K562 (cell line): Measurements from ENCODE around the gene CTDNEP1. TPM values are rescaled to one million over a fixed set of nuclear protein-coding genes. Genes with fewer than 3 reads are reported as not detected.

Experiments used
- ATAC-seq: fragments of 200-7000 bp; cut with Tn5 transposase; 3 replicates; pipeline ENCODE4 v1.9.1; 2020; ENCODE audit warnings: moderate library complexity
- BruUV-seq: library from RNA; stranded (reverse); fragments of 400-500 nt; replicated peaks from 2 replicates; lab custom pipeline; 2021; lab: Mats Ljungman, UMichigan
- CTCF ChIA-PET: fragments of 300-600 bp; formaldehyde crosslinking; extraction: SDS; loops from one replicate; lab custom pipeline; 2021; ENCODE audit warnings: low intra/inter-chr PET ratio; lab: Yijun Ruan, JAX
- POLR2A ChIA-PET: fragments of 300-600, 350-650 bp; sonication (Branson Sonifier 250); formaldehyde crosslinking; extraction: SDS; loops from one replicate; lab custom pipeline; 2021; ENCODE audit warnings: antibody characterized with exemption, inconsistent platforms; lab: Yijun Ruan, JAX
- DNase-seq, 4 experiments: peaks; one replicate each; pipeline versions ENCODE4 v3.0.0 to v3.0.0-alpha.2; 2011 to 2018; ENCODE audit warnings: low spot score in 3 of 4, mixed read lengths in 3 of 4; ENCODE audit errors: extremely low read depth in 1 of 4
- FAIRE-seq: peaks from 2 replicates; lab custom pipeline; 2011; peaks lifted over from hg19 to GRCh38; lab: Jason Lieb, UNC
- H2AFZ ChIP-seq: 2 replicates; pipeline ENCODE4 v1.6.0; 2011; ENCODE audit warnings: low read depth, low read length, control low read depth, inconsistent platforms
- H3K27ac ChIP-seq: fragments of 200-600 bp; 3 replicates; pipeline ENCODE4 v1.8.0; 2011; ENCODE audit warnings: low read depth, mild to moderate bottlenecking, control low read depth, inconsistent platforms, low read length, moderate library complexity, mixed read lengths; ENCODE audit errors: extremely low read depth
- H3K27me3 ChIP-seq, 2 experiments: fragments of 300-600 bp in 1 of 2; 2 replicates in 1 of 2; 3 replicates in 1 of 2; pipeline versions ENCODE4 v1.6.0 to v1.8.0; 2011; ENCODE audit warnings: inconsistent platforms in 2 of 2, low read length in 2 of 2, mild to moderate bottlenecking in 1 of 2, mixed read lengths in 1 of 2, moderate library complexity in 1 of 2; ENCODE audit not compliant: control insufficient read depth in 2 of 2, insufficient read depth in 2 of 2
- H3K36me3 ChIP-seq: fragments of 300-600 bp; 3 replicates; pipeline ENCODE4 v1.8.0; 2011; ENCODE audit warnings: mild to moderate bottlenecking, low read length, inconsistent platforms; ENCODE audit not compliant: control insufficient read depth, insufficient read depth
- H3K4me1 ChIP-seq, 2 experiments: fragments of 200-600 bp in 1 of 2; replicated peaks in 1 of 2; 2 replicates in 1 of 2; 3 replicates in 1 of 2; pipeline versions ENCODE4 v1.5.1 to v1.8.0; 2011; ENCODE audit warnings: inconsistent platforms in 2 of 2, low read length in 2 of 2, mild to moderate bottlenecking in 1 of 2, mixed read lengths in 1 of 2, moderate library complexity in 1 of 2; ENCODE audit not compliant: control insufficient read depth in 2 of 2, insufficient read depth in 2 of 2
- H3K4me2 ChIP-seq: 2 replicates; pipeline ENCODE4 v1.6.1; 2011; ENCODE audit warnings: low read length, control low read depth, inconsistent platforms, mixed read lengths; ENCODE audit not compliant: insufficient read depth
- H3K4me3 ChIP-seq: fragments of 200-600 bp; sonication (generic), shearing (Covaris generic); 2 replicates; pipeline ENCODE4 v1.5.1; 2016; ENCODE audit warnings: control low read depth, inconsistent platforms
- H3K79me2 ChIP-seq: fragments of 200-600 bp; 3 replicates; pipeline ENCODE4 v1.8.0; 2011; ENCODE audit warnings: low read length, inconsistent platforms; ENCODE audit not compliant: control insufficient read depth, insufficient read depth
- H3K9ac ChIP-seq, 2 experiments: 2 replicates each; pipeline versions ENCODE4 v1.6.0 to v1.6.1; 2011; ENCODE audit warnings: low read depth in 2 of 2, low read length in 2 of 2, control low read depth in 1 of 2, inconsistent platforms in 1 of 2, mild to moderate bottlenecking in 1 of 2, mixed read lengths in 1 of 2; ENCODE audit not compliant: insufficient read depth in 1 of 2
- H3K9me1 ChIP-seq: one replicate; pipeline ENCODE4 v1.6.0; 2011; ENCODE audit warnings: inconsistent platforms, mild to moderate bottlenecking, low read length, moderate library complexity; ENCODE audit not compliant: control insufficient read depth, insufficient read depth
- H3K9me3 ChIP-seq: replicated peaks from 2 replicates; pipeline ENCODE4 v1.5.1; 2011; ENCODE audit warnings: low read depth, low read length, inconsistent platforms; ENCODE audit not compliant: control insufficient read depth, insufficient read depth
- H4K20me1 ChIP-seq: replicated peaks from 2 replicates; pipeline ENCODE4 v1.6.1; 2011; ENCODE audit warnings: low read length, inconsistent platforms, mixed read lengths; ENCODE audit not compliant: control insufficient read depth, insufficient read depth
- HDAC8 ChIP-seq: fragments of 450-650 bp; IDR thresholded peaks from 2 replicates; pipeline ENCODE4 v1.6.1; 2016; ENCODE audit warnings: mild to moderate bottlenecking, missing genetic modification characterization, moderate library complexity, missing compliant biosample characterization
- WGBS: fragments of 100-300 bp; shearing (Covaris generic); methylation state at CpG from one replicate; pipeline ENCODE4 v1.1.6; 2016; ENCODE audit warnings: low coverage, mixed read lengths; ENCODE audit not compliant: insufficient coverage; ENCODE audit errors: missing lambda C conversion rate; 5-methylcytosine and 5-hydroxymethylcytosine counted together
- in situ Hi-C: fragments of 300-500 bp; cut with MboI; formaldehyde crosslinking; loops from 4 replicates; pipeline ENCODE4 v1.15.0; 2018; ENCODE audit warnings: inconsistent platforms, mixed read lengths
- intact Hi-C: fragments of 100-400 bp; cut with micrococcal nuclease; formaldehyde crosslinking; loops from 2 replicates; pipeline ENCODE4 v1.14.2; 2022
- polyA plus RNA-seq, 8 experiments: library from polyadenylated mRNA; depleted of rRNA in 4 of 8; stranded (reverse) in 5 of 8; unstranded in 3 of 8; fragments of >200 nt; fragmentation: Nextera tagmentation in 2 of 8; fragmentation: Illumina TruSeq in 1 of 8; extraction: Ambion mirVana in 2 of 8; extraction: Trizol in 1 of 8; gene quantifications; 2 replicates each; pipeline versions ENCODE4 v1.2.1 to v1.2.3, GENCODE V29; 2011 to 2014; ENCODE audit warnings: inconsistent platforms in 1 of 8, missing spikeins in 1 of 8
- total RNA-seq, 7 experiments: library from RNA; depleted of rRNA in 6 of 7; stranded (reverse); fragments of >200 nt in 6 of 7; fragmentation: Illumina TruSeq in 2 of 7; extraction: Trizol in 2 of 7; gene quantifications; 2 replicates each; pipeline versions ENCODE4 v1.2.1 to v1.2.3, GENCODE V29; 2011 to 2021; ENCODE audit warnings: low replicate concordance in 1 of 7
- TF ChIP-seq, protein P1 (sequence below): sonication (generic); formaldehyde crosslinking; IDR thresholded peaks from 2 replicates; pipeline ENCODE4 v1.5.0; 2020; ENCODE audit warnings: missing genetic modification reagents

Gene CTDNEP1
- total and polyA plus RNA-seq, 9 of the 15 experiments (the other 6 are each of a cell fraction or from before 2014, with no cell fraction given), result 10.7 to 150 (median 28.5) TPM

DNA sequence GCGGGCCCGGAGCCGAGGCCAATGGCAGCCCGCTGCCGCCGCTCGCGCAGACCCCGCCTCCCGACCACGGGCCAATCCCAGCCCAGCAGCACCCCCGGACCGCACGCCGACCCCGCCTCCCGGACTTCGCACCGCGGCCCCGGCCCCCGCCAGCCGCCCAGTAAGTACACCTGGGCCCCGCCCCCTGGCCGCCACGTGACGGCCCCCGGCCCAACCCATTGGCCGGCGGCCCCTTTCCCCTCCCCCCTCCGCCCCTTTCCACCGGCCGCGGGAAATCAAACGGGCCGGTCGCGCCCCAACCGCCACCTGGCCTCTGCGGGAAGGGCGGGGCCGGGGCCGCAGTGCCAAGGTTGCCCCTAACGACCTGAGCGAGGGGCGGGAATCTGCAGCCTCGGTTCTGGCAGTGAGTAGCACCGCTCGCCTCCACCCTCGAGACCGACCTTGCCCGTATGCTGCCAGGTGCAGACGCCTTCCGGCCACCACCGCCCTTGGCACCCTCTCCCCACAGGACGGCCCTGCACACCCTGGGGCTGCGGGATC lies 43.1 kb upstream of the CTDNEP1 start, which contains the start of gene YBX2:
YBX2 (minus strand) TSS at position 26 of the 540 bp plus-strand sequence. CDS start 139 bp downstream, outside the sequence.
- no peaks in the 10 kb centered on the region for H3K36me3 ChIP-seq
- ChIA-PET CTCF (interaction anchor here (2.5 kb wide), 1 partner anchor 14 kb away, joined by 19 read pairs; the partner anchor contains the start of gene SLC2A4), POLR2A (no interaction called here)
- intact Hi-C loops (loop anchor here (5.0 kb wide), 1 partner anchor 242 kb away; no protein-coding TSS in a partner anchor), in situ Hi-C loops (no loop called here)
- H3K9me1 ChIP-seq, result no peaks in the 10 kb centered on the region
- no peak for ATAC-seq
- no peaks in the 10 kb centered on the region for H3K27me3 ChIP-seq
- no peak within 1 kb of the TSS for H3K4me3 ChIP-seq
- peaks cover 17 to 47% of the 10 kb centered on the region in 2 experiments for H3K4me1 ChIP-seq
- H2AFZ ChIP-seq, result no peak within 1 kb of the TSS
- peak within 1 kb of the TSS in 1 of 2 experiments; percentile 74; a peak in 2 of 4 replicates for H3K9ac ChIP-seq
- H4K20me1 ChIP-seq, result no peaks in the 10 kb centered on the region
- BruUV-seq, result no TSS peak
- no peaks in the 10 kb centered on the region for H3K9me3 ChIP-seq
- WGBS, result no CpG with 5 or more reads among the region's 57 CpGs
- no peak within 1 kb of the TSS for H3K27ac ChIP-seq
- TF ChIP-seq HDAC8 (tag), result no peak
- TF ChIP-seq, protein P1, sequence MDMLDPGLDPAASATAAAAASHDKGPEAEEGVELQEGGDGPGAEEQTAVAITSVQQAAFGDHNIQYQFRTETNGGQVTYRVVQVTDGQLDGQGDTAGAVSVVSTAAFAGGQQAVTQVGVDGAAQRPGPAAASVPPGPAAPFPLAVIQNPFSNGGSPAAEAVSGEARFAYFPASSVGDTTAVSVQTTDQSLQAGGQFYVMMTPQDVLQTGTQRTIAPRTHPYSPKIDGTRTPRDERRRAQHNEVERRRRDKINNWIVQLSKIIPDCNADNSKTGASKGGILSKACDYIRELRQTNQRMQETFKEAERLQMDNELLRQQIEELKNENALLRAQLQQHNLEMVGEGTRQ, result peak; percentile 39; the same call in 1 of the 2 replicates
- FAIRE-seq, result no peak
- peak within 1 kb of the TSS; percentile 6; the same call in 1 of the 2 replicates for H3K4me2 ChIP-seq
- DNase-seq, result peak in 3 of 4 experiments; percentile 35 to 62 (median 42)
- no peaks in the 10 kb centered on the region for H3K79me2 ChIP-seq
